Endodermal cell (in vitro differentiated cells): Measurements from ENCODE around the gene ANKS3. TPM values are rescaled to one million over a fixed set of nuclear protein-coding genes. Genes with fewer than 3 reads are reported as not detected.
A peak's percentile ranks its signal among the peaks of the same experiment; 100 is the strongest.

ENCODE experiments used
- DNase-seq: peaks from one replicate; pipeline ENCODE4 v3.0.0-alpha.2; 2017
- H3K27ac ChIP-seq: 2 replicates; pipeline ENCODE4 v1.5.1; 2013; ENCODE audit warnings: mild to moderate bottlenecking, low read depth, low read length, moderate library complexity
- H3K27me3 ChIP-seq: 2 replicates; pipeline ENCODE4 v1.6.1; 2013; ENCODE audit warnings: mild to moderate bottlenecking, low read length, moderate library complexity; ENCODE audit not compliant: insufficient read depth, control insufficient read depth, poor library complexity, severe bottlenecking
- H3K36me3 ChIP-seq: 2 replicates; pipeline ENCODE4 v1.7.0; 2013; ENCODE audit warnings: mild to moderate bottlenecking, low read length, moderate library complexity; ENCODE audit not compliant: control insufficient read depth, insufficient read depth
- H3K4me1 ChIP-seq: one replicate; pipeline ENCODE4 v1.7.0; 2013; ENCODE audit warnings: low read length; ENCODE audit not compliant: control insufficient read depth, insufficient read depth
- H3K4me3 ChIP-seq: 2 replicates; pipeline ENCODE4 v1.5.1; 2013; ENCODE audit warnings: mild to moderate bottlenecking, low read length, moderate library complexity
- H3K9ac ChIP-seq: 2 replicates; pipeline ENCODE4 v1.6.1; 2013; ENCODE audit warnings: mild to moderate bottlenecking, low read length, moderate library complexity; ENCODE audit not compliant: poor library complexity, severe bottlenecking; ENCODE audit errors: extremely low read depth
- H3K9me3 ChIP-seq: 2 replicates; pipeline ENCODE4 v1.6.1; 2013; ENCODE audit warnings: mild to moderate bottlenecking, low read length, moderate library complexity; ENCODE audit not compliant: control insufficient read depth
- H3K27ac Mint-ChIP-seq: 2 replicates; pipeline ENCODE4 v1.8.0; 2020; ENCODE audit warnings: mixed read lengths
- H3K27me3 Mint-ChIP-seq: 2 replicates; pipeline ENCODE4 v1.8.0; 2021; ENCODE audit warnings: mild to moderate bottlenecking, mixed read lengths; ENCODE audit not compliant: insufficient read depth
- H3K36me3 Mint-ChIP-seq: 2 replicates; pipeline ENCODE4 v1.8.0; 2020; ENCODE audit warnings: low read depth, mixed read lengths
- H3K4me1 Mint-ChIP-seq: 2 replicates; pipeline ENCODE4 v1.8.0; 2020; ENCODE audit warnings: mixed read lengths
- H3K4me3 Mint-ChIP-seq: 2 replicates; pipeline ENCODE4 v1.8.0; 2020; ENCODE audit warnings: mild to moderate bottlenecking, moderate library complexity, mixed read lengths
- H3K9me3 Mint-ChIP-seq: 2 replicates; pipeline ENCODE4 v1.8.0; 2020; ENCODE audit warnings: mild to moderate bottlenecking, mixed read lengths
- CTCF ChIP-seq: fragments of 200-600 bp; sonication (generic); conservative IDR thresholded peaks from 2 replicates; pipeline ENCODE4 v1.5.0; 2021; ENCODE audit warnings: antibody characterized with exemption, mild to moderate bottlenecking
- WGBS, 2 experiments: methylation state at CpG; one replicate each; pipeline versions ENCODE4 v1.1.5 to v1.1.7; 2013; ENCODE audit warnings: missing lambda C conversion rate in 2 of 2, mixed read lengths in 1 of 2; ENCODE audit not compliant: insufficient coverage in 1 of 2, insufficient read length in 1 of 2; 5-methylcytosine and 5-hydroxymethylcytosine counted together
- total RNA-seq, 2 donors: library from RNA; stranded (reverse); fragmentation: NEBNext Ultra II Directional in 1 of 2; extraction: Animal tissue kit (Norgen Biotek cat#: 25700) in 1 of 2; gene quantifications; 2 replicates in 1 of 2; 3 replicates in 1 of 2; pipeline ENCODE4 v1.2.1, GENCODE V29; 2021

ANKS3 gene
- total RNA-seq, 2 donors from 2014 or later = 32.4 to 41.0 TPM

- peaks cover 4% of the 10 kb centered on the region for H3K4me1 Mint-ChIP-seq
- Histone ChIP-seq H3K27ac (no peak overlapping the region), H3K4me1 (no peaks in the 10 kb centered on the region), H3K36me3 (peaks cover 39% of the 10 kb centered on the region), H3K9ac (no peak overlapping the region), H3K9me3 (no peaks in the 10 kb centered on the region), H3K27me3 (no peaks in the 10 kb centered on the region), H3K4me3 (no peak overlapping the region)
- H3K4me3 Mint-ChIP-seq = no peak overlapping the region
- TF ChIP-seq CTCF = no peak
- no peak overlapping the region for H3K27ac Mint-ChIP-seq
- 95% methylated on average over 16 to 19 of the region's 19 CpGs for WGBS, 2 experiments
- H3K36me3 Mint-ChIP-seq = peaks cover 19% of the 10 kb centered on the region
- DNase-seq = peak; percentile 44
- no peaks in the 10 kb centered on the region for H3K9me3 Mint-ChIP-seq
- H3K27me3 Mint-ChIP-seq = no peaks in the 10 kb centered on the region
Measured at GRCh38 chr16:4696172-4696904, 37.7 kb downstream of the ANKS3 start.

GRCh38 chr16:4695473-4696171 lies 38.4 kb downstream of the ANKS3 start:
- Mint-ChIP-seq H3K36me3 (peaks cover 19% of the 10 kb centered on the region), H3K4me1 (peaks cover 4% of the 10 kb centered on the region), H3K27ac (no peak overlapping the region), H3K9me3 (no peaks in the 10 kb centered on the region), H3K27me3 (no peaks in the 10 kb centered on the region), H3K4me3 (peak overlapping the region; percentile 67)
- H3K9me3 ChIP-seq = no peaks in the 10 kb centered on the region
- H3K4me1 ChIP-seq = no peaks in the 10 kb centered on the region
- no peak overlapping the region for H3K4me3 ChIP-seq
- DNase-seq = no peak
- no peaks in the 10 kb centered on the region for H3K27me3 ChIP-seq
- no peak overlapping the region for H3K27ac ChIP-seq
- H3K9ac ChIP-seq = no peak overlapping the region
- TF ChIP-seq CTCF = no peak
- 92 to 94% methylated on average over 7 to 12 of the region's 12 CpGs for WGBS, 2 experiments
- H3K36me3 ChIP-seq = peaks cover 36% of the 10 kb centered on the region

GRCh38 chr16:4694642-4695451 lies 39.2 kb downstream of the ANKS3 start:
- Histone ChIP-seq H3K27me3 (no peaks in the 10 kb centered on the region), H3K4me1 (no peaks in the 10 kb centered on the region), H3K27ac (no peak overlapping the region), H3K4me3 (peak overlapping the region; percentile 79), H3K9me3 (no peaks in the 10 kb centered on the region), H3K36me3 (peaks cover 33% of the 10 kb centered on the region), H3K9ac (peak overlapping the region; percentile 75)
- TF ChIP-seq CTCF = peak; percentile 48
- H3K27me3 Mint-ChIP-seq = no peaks in the 10 kb centered on the region
- H3K4me3 Mint-ChIP-seq = peak overlapping the region; percentile 67
- peak; percentile 67 for DNase-seq
- WGBS, 2 experiments = 83 to 93% methylated on average over 15 to 26 of the region's 26 CpGs
- H3K9me3 Mint-ChIP-seq = no peaks in the 10 kb centered on the region
- H3K27ac Mint-ChIP-seq = peak overlapping the region; percentile 76
- peaks cover 14% of the 10 kb centered on the region for H3K36me3 Mint-ChIP-seq
- H3K4me1 Mint-ChIP-seq = peaks cover 4% of the 10 kb centered on the region
